HG03442 (cell line): ENCODE data around the gene IL36G.

Source experiments
- ATAC-seq: cut with Tn5 transposase; IDR thresholded peaks from one replicate; pipeline ENCODE4 v1.9.1; 2021; ENCODE audit warnings: mild to moderate bottlenecking, moderate library complexity; ENCODE audit not compliant: unreplicated experiment

Gene IL36G

DNA sequence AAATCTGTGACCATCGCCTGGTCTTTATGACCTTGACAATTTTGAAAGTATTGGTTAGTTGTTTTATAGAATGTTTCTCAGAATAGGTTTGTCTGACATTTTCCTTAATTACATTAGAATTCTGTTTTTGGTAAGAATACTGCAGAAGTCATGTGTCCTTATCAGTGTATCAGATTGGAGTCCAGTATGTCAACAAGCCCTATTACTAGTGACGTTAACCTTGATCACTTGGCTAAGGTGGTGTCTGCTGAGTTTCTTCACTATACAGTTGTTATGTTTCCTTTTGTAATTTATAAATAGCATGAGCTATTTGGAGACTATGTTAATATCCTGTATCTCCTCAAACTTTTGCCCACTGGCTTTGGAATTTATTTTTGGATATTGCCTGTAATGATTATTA lies 10.8 kb upstream of the IL36G start:
- no peak for ATAC-seq

DNA sequence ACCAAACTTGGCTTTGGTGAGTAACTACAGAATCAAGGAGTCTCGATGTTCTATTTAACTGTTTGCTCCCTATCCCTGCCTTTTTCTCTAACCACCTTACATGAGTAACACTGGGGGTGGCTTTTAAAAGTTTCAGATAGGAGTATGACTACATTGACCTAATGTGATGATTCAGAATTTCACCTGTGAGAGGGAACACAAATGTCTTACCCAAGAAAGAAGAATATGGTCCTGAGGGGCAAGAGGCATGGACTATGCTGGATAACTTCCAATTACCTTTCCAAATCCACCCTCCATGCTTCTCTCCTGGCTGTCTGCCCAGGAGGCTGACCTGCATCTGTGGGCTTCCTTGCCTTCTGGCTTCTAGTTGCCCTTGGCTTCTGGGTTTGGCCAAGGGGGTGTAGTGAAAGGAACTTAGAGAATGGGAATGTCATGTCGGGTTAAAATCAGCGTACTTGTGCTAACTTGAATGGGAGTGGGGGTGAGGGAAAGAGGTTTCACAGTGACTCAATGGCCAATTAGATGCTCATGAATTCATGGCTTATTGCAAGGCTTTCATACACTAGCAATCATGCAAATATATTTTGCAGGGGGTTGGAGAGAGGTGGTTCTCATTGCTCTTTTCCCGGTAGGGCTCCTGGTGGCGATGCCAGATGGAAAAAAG lies 5.3 kb upstream of the IL36G start:
- ATAC-seq, result no peak

DNA sequence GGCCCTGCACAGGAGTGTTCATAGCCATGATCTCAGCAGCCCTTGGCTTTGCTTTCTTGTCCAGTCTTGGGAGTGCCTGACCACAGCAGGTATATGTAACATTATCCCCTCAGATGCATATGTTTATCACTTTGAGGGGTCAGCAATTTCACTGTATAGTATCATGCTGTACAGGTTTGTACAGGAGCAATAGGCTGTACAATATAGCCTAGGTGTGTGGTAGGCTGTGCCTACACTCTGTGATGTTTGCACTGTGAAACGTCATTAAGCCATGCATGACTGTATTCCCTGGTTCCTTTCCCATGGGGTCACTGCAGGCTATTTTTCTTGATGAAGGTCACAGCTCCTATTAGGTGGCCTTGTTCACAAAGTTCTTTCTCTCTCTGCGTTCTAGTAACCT lies 4.7 kb upstream of the IL36G start:
- ATAC-seq, result no peak

DNA sequence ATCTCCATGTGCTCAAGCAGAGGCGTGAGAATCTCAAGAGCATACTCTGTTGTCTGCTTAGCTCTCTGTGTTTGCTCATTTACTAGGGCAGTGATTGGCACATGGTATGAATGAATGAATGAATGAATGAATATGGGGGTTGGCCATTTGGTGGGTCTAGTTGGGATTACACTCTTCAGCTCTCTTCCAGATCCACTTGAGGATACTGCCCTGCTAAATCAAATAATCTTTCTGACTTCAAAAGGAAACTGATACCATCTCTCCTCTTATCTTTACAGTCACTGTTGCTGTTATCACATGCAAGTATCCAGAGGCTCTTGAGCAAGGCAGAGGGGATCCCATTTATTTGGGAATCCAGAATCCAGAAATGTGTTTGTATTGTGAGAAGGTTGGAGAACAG lies 1.9 kb downstream of the IL36G start:
- ATAC-seq, result no peak

DNA sequence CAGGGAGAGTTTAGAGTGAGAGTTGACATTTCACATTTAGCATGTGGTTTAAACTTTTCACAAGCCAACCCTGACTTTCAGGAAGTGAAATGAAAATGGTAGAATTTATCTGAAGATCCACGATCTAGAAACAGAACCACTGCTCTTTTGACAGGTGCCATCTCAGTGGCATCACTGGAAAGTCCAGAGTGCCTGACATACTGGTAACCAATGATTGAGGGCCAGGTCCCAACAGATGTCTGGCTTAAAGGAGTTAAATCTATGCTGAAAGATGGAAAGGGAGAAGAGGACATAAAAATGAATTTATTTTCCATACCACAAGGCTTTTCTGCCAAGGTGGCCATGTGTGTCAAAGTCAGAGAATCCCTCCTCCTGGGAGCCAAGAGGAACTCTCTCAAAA lies 2.7 kb downstream of the IL36G start:
- no peak for ATAC-seq

DNA sequence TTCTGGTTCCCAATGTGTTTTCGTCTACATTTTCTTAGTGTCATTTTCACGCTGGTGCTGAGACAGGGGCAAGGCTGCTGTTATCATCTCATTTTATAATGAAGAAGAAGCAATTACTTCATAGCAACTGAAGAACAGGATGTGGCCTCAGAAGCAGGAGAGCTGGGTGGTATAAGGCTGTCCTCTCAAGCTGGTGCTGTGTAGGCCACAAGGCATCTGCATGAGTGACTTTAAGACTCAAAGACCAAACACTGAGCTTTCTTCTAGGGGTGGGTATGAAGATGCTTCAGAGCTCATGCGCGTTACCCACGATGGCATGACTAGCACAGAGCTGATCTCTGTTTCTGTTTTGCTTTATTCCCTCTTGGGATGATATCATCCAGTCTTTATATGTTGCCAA lies 7.3 kb downstream of the IL36G start:
- ATAC-seq, result no peak

DNA sequence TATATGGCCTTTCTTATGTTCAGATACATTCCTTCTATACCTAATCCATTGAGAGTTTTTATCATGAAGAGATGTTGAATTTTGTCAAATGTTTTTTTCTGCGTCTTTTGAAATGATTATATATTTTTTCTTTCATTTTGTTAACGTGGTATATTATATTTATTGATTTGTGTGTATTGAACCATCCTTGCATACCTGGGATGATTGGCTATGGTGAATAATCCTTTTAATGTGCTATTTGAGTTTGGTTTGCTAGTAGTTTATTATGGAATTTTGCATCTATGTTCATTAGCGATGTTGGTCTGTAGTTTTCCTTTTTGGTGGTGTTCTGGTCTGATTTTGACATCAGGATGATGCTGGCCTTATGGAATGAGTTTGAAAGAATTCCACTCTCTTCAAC lies 11.8 kb downstream of the IL36G start:
- ATAC-seq, result no peak

DNA sequence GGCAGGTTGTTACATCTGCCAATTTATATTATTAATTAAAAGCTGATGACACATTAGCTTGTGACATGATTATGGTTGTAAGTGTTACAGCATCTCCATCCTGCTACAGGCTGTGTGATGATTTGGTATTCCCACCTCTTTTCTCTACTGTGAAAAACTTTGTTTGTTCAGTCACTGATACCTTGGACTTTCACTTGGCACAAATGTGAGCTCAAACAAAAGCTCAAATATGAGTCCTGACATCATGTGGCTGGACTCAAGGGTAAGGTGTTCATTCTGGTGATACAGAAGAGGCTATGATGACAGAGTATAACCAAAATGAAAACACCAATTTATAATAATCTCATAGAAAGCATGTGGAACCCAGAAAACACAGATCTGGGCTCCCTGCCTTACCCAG lies 16.0 kb downstream of the IL36G start:
- ATAC-seq, result no peak

DNA sequence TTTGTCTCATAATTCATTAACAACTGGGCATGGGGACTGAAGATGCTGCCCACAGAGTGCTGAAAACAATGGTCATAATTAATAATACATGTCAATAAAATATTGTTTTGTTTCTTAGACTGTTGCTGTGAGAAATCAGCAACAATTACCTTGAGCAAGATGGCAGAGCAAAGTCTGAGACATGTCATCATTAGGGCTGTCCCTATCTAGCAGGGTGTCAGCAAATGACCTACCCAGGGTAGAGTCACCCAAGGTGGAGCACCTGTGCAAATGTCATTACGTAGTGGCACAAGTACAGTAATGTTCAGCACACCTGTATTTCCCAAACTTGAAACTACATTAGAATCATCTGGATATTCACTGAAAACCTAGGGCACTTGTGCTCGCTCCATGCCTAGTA lies 16.8 kb downstream of the IL36G start:
- ATAC-seq, result no peak

DNA sequence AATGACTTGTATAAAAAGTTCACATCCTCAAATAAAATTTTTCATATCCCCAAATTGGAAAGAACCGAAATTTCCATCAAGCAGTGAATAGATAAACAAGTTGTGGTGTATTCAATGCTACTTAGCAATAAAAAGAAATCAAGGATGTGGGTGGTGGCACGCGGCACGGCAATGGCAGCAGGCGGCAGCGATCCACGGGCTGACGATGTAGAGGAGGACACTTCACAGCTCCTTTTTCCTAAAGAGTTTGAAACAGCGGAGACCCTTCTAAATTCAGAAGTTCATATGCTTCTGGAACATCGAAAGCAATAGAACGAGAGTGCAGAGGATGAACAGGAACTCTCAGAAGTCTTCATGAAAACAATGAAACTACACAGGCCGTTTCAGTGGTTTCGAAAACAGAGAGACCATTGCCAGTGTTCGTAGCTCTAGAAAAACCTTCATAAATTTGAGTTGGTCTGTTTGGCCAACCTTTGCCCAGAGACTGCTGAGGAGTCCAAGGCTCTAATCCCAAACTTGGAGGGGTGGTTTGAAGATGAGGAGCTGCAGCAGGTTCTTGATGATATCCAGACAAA lies 17.6 kb downstream of the IL36G start:
- no peak for ATAC-seq

DNA sequence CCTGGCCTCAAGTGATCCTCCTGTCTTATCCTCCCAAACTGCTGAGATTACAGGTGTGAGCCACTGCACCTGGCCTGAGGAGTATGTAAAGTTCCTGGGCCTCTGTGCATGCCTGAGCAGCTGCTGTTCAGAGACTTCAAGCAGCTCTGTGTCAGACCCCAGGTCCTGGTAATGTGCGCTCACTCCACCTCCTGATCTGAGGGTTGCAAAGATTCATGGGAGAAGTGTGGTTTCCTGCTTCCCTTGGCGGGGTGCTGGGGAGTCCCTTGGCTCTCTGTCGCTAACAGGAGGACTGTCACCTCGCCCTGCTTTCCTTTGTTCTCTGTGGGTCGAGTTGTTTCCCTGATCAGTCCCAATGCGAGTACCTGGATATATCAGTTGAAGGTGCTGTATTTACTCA lies 18.8 kb downstream of the IL36G start:
- no peak for ATAC-seq

DNA sequence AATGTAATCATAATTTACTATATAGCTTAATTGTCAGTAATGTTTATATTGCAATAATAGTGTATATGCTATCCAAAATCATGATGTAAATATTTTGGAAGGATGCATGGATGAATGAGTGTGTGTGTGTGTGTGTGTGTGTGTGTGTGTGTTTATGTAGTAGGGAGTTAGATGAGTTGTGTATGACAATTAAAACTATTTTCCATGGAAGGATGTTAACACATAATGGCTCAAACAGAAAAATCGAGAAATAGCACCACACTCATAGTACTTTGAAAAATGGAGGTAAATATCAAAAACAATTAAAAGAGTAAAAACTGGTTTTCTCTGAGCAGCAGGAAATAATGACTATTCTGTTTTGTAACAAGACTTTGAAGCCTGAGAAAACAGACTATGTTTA lies 19.3 kb downstream of the IL36G start:
- no peak for ATAC-seq

DNA sequence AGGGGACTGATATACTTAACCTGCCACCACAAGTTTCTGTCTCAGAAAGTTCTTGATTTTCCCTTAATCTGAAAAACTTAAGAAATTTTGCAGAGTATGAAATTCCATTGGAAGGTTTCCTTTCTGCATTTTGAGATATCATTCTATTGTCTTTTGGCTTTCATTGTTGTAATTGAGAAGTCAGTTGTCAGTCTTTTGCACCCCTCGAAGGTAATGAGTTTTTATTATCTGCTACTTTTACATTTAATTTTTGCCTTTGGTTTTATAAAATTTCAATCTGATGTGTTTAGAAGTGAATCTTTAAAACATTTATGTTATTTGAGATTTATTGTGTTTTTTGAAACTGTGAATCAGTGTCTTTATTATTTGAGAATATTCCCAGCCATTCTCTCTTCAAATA lies 22.6 kb downstream of the IL36G start:
- no peak for ATAC-seq

DNA sequence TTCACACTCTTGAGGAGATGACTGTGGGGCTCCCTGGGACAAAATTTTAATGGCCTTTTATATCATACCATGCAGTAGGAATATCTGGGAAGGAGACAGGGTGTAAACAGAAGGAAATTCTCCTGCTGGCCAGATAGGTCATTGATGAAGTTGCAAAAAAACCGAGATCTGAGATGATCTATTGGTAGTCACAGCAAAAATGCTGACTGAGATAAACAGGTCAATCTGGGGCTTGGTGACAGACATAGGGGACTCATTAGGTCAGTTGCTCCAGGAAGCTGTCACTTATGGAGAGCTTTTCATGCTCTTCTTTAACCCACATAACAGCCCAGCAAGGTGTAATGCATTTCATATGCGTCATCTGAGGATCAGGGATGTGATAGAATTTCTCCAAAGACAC lies 24.9 kb downstream of the IL36G start:
- ATAC-seq, result no peak

DNA sequence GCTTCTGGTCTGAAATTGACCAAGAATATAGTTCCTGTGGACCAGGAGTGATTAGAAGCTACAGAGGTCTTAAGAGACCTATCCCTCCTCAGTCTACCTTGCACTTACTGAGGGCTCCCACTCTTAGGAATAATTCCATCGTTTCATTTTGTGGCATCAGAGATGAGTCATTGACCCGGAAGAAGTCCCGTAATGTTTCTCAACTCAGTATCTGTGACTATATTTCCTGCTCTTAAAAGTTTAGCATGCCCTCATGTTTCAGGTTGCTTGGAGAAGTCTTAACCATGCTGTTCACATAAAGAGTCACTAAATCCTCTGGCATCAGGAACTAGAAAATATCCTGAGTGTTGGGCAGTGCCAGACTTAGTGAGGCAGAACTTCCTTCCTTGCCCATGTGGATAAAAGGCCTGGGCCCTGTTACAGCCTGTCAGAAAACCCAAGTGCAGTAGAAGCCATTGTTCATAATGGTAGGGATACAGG lies 27.3 kb downstream of the IL36G start, which contains the start of gene IL36A:
Gene IL36A, plus strand, starts transcription at position 430 of the 480 bp plus-strand sequence. CDS start 413 bp downstream, outside the sequence.
- ATAC-seq, result no peak

DNA sequence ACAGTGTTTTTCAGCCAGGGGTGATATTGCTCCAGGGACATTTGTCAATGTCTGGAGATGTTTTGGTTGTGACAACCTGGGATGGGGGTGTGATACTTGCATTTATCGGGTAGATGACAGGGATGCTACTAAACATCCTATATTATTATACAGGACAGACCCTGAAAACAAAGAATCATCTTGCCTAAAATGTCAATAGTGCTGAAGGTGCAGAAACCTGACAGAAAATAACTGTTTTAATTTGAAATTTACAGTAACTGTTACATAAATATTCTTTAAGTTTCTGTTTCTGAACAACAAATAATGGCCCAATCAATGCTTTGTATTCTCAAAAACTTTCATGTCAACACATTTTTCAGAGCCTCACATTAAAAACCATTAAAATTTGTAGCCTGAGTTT lies 29.4 kb downstream of the IL36G start:
- ATAC-seq, result no peak

DNA sequence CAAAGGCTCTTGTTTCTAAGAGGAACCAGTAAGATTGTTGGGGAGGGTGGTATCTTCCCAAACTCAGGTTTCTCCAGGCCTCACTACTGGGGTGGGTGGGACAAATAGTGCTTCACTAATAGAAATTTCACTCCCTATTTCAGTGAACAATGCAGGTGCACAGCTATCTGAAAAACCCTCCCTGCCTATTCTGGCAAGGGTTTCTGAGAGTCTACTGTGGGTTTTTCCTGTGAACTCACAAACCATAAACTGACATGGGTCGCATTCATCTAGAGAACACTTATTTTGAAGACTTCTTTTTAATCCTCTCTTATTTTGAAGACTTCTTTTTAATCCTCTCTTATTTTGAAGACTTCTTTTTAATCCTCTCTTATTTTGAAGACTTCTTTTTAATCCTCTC lies 31.8 kb downstream of the IL36G start:
- ATAC-seq, result no peak

DNA sequence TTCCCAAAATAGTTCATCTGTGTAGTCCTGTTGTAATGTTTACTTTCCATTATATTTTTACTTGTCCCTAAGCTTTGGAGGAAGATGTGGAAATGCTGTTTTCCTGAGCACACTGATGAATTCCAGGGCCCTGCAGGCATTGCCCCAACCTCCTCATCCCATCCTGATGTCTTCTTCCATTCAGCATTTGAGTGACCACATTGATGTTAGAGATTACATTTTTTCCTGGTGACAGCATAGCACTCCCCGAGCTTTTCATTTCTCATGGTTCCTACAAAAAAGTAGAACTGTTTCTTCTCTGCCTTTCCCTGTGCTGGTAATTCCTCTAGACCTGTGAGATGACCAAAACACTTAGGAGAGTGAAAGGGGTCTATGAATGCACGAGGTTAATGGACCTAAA lies 32.3 kb downstream of the IL36G start:
- ATAC-seq, result no peak

DNA sequence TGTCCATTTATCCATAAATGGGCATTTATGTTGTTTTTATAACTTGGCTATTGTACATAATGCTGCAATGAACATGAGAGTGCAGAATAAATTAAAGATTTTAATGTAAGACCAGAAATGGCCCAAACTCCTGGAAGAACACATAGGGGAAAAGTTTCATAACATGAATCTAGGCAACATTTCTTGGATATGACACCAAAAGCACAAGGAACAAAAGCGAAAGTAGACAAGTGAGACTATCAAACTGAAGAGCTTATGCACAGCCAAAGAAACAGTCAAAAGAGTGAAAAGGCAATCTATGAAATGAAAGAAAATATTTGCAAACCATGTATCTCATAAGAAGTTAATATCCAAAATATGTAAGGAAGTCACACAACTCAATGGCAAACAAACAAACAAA lies 33.3 kb downstream of the IL36G start:
- ATAC-seq, result no peak

DNA sequence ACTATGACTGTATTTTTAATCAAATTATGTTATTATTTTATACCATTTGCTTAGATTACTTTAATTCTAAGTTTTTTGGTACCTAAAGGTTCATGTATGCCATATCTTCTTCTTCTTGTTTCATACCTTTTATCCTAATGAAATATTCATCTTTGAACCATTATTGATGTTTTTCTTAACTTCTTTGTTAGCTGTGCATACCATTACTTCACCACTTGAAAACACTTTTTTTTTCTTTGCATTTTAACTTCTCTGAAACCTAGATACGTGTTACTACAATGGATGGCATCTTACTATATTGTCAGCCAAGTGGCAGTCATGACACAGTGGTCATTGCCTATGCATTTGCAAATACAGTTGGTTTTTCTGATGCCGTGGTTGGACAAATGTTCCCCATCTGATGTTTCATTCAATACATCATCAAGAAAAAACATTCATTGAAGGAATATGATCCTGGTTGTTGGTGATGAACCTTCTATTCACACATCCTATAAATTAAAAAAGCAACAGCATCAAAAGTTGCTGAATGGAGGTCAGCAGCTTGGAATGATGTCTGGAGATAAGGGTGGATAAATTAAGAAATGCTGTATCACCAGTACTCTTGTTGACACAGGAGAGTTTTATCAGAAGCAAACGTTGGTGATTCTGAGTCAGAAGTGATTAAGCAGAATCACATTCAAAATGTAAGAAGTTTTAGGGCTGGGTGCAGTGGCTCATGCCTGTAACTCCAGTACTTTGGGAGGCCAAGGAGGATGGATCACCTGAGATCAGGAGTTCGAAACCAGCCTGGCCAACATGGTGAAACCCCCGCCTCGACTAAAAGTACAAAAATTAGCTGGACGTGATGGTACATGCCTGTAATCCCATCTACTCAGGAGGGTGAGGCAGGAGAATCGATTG lies 34.9 kb downstream of the IL36G start:
- no peak for ATAC-seq

DNA sequence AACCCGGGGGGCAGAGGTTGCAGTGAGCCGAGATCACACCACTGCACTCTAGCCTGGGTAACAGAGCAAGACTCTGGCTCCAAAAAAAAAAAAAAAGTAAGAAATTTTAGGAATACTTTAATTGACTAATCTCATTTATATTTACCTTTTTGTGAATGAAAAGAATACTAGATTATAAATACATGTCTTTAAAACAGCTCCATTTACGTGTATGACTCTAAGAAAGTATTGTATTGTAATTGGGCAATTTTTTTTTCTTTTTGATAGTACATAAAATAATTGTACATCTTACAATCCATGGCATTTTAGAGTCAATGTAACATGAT lies 35.5 kb downstream of the IL36G start:
- ATAC-seq, result no peak

DNA sequence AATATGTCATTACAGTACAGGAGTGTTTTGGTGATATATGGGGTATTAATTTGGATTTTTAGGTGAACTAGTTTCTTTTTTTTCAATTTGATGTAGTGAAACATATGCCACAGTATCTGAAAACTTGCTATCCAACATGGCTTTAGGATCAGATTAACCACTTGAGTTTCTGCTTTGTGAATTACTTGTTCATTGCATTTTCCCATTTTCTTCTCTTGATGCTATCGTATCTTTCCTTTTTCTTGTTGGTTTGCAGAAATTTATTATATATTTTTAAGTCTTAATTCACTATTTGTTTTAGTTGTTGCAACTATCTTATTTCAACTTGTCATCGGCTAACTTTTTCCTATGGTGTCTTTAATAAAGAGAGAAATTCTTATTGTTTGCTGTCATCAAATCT lies 36.3 kb downstream of the IL36G start:
- ATAC-seq, result no peak
